ENCODE results near the gene ZNF628.

Gene ZNF628

GRCh38 chr19:55497763-55498162 lies 21.3 kb downstream of the ZNF628 start:
- no peak overlapping the region for H3K4me2 ChIP-seq (ENCODE audit: low read length)
- no peak overlapping the region for H3K23ac ChIP-seq (ENCODE audit: low read length)
- no peaks in the 10 kb centered on the region for H3K27me3 ChIP-seq (ENCODE audit: insufficient read depth, low read length)
- H3K27ac ChIP-seq (ENCODE audit: low read depth, low read length): no peak overlapping the region
- WGBS (ENCODE audit: extremely low coverage, insufficient coverage, insufficient read length): no CpG with 5 or more reads among the region's 13 CpGs
- no peaks in the 10 kb centered on the region for H3K9me3 ChIP-seq (ENCODE audit: insufficient read depth, low read depth, low read length)
- H3K18ac ChIP-seq (ENCODE audit: low read length): no peak overlapping the region
- H3K36me3 ChIP-seq (ENCODE audit: control insufficient read depth in 1 of 2, insufficient read depth in 2 of 2, low read length in 2 of 2): peaks cover 25 to 34% of the 10 kb centered on the region in 2 experiments
- no peak overlapping the region for H3K4me3 ChIP-seq (ENCODE audit: low read depth, low read length)
- no peak overlapping the region for H3K4ac ChIP-seq (ENCODE audit: low read depth, low read length)
- H3K14ac ChIP-seq (ENCODE audit: low read length): no peak overlapping the region
- H2BK120ac ChIP-seq (ENCODE audit: insufficient read depth, low read length, poor library complexity): no peak overlapping the region
- H4K12ac ChIP-seq (ENCODE audit: low read depth, low read length): no peak overlapping the region
- peaks cover 11 to 12% of the 10 kb centered on the region in 2 experiments for H3K4me1 ChIP-seq (ENCODE audit: control insufficient read depth in 1 of 2, insufficient read depth in 2 of 2, low read length in 2 of 2)
- H4K8ac ChIP-seq (ENCODE audit: low read depth, low read length): no peak overlapping the region
- H2AK5ac ChIP-seq (ENCODE audit: low read length): no peak overlapping the region
- H2BK12ac ChIP-seq (ENCODE audit: low read length): no peak overlapping the region
- H4K91ac ChIP-seq (ENCODE audit: low read depth, low read length): no peak overlapping the region
- no peak overlapping the region for H2BK5ac ChIP-seq (ENCODE audit: low read depth, low read length, poor library complexity)
- DNase-seq: no peak
- no peak overlapping the region for H2AFZ ChIP-seq (ENCODE audit: insufficient read depth, low read length, poor library complexity)
- H3K79me2 ChIP-seq (ENCODE audit: control insufficient read depth, insufficient read depth, low read length, poor library complexity): no peaks in the 10 kb centered on the region
- H3K79me1 ChIP-seq (ENCODE audit: low read length): no peaks in the 10 kb centered on the region
- H3K9ac ChIP-seq (ENCODE audit: low read length): no peak overlapping the region

- Histone ChIP-seq H3K4me3 (ENCODE audit: low read depth, low read length) (no peak overlapping the region), H3K79me2 (ENCODE audit: control insufficient read depth, insufficient read depth, low read length, poor library complexity) (no peaks in the 10 kb centered on the region), H3K79me1 (ENCODE audit: low read length) (no peaks in the 10 kb centered on the region), H2AFZ (ENCODE audit: insufficient read depth, low read length, poor library complexity) (no peak overlapping the region), H2BK5ac (ENCODE audit: low read depth, low read length, poor library complexity) (no peak overlapping the region), H3K4me1 (ENCODE audit: control insufficient read depth in 1 of 2, insufficient read depth in 2 of 2, low read length in 2 of 2) (peaks cover 7 to 8% of the 10 kb centered on the region in 2 experiments), H3K9ac (ENCODE audit: low read length) (no peak overlapping the region), H2BK120ac (ENCODE audit: insufficient read depth, low read length, poor library complexity) (no peak overlapping the region), H2BK12ac (ENCODE audit: low read length) (no peak overlapping the region), H3K9me3 (ENCODE audit: insufficient read depth, low read depth, low read length) (peaks cover under 1% of the 10 kb centered on the region), H3K4ac (ENCODE audit: low read depth, low read length) (no peak overlapping the region), H3K27ac (ENCODE audit: low read depth, low read length) (no peak overlapping the region), H4K12ac (ENCODE audit: low read depth, low read length) (no peak overlapping the region), H2AK5ac (ENCODE audit: low read length) (no peak overlapping the region), H3K23ac (ENCODE audit: low read length) (no peak overlapping the region), H4K8ac (ENCODE audit: low read depth, low read length) (no peak overlapping the region), H4K91ac (ENCODE audit: low read depth, low read length) (no peak overlapping the region), H3K14ac (ENCODE audit: low read length) (no peak overlapping the region), H3K27me3 (ENCODE audit: insufficient read depth, low read length) (no peaks in the 10 kb centered on the region), H3K18ac (ENCODE audit: low read length) (no peak overlapping the region), H3K4me2 (ENCODE audit: low read length) (no peak overlapping the region), H3K36me3 (ENCODE audit: control insufficient read depth in 1 of 2, insufficient read depth in 2 of 2, low read length in 2 of 2) (peaks cover 27 to 36% of the 10 kb centered on the region in 2 experiments)
- no CpG with 5 or more reads among the region's 2 CpGs for WGBS (ENCODE audit: extremely low coverage, insufficient coverage, insufficient read length)
- no peak for DNase-seq
These were observed 21.9 kb downstream of the ZNF628 start for GRCh38 chr19:55498246-55498840.

DNA sequence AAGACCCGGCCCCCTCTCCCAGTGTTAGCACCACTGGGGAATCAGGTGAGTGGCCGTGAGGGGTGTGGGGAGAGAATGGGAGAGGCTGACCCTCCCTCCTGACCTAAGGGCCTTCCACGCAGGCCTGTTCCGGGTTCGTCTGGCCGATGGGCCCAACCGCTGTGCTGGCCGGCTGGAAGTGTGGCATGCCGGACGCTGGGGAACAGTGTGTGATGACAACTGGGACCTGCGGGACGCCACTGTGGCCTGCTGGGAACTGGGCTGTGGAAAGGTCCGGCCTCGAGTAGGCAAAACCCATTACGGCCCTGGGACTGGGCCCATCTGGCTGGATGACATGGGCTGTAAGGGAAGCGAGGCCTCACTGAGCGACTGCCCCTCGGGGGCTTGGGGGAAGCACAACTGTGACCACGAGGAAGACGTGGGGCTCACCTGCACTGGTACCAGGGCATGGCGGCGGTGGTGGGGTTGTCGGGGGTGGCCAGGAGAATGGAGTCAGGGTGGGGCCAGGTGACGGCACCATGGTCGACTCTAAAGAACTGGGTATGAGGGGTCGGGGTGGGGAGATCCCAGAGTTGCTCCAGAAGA lies 24.0 kb downstream of the ZNF628 start:
- H3K4ac ChIP-seq (ENCODE audit: low read depth, low read length): no peak overlapping the region
- H3K18ac ChIP-seq (ENCODE audit: low read length): no peak overlapping the region
- peaks cover 0 to 7% of the 10 kb centered on the region in 2 experiments for H3K4me1 ChIP-seq (ENCODE audit: control insufficient read depth in 1 of 2, insufficient read depth in 2 of 2, low read length in 2 of 2)
- H4K12ac ChIP-seq (ENCODE audit: low read depth, low read length): no peak overlapping the region
- H3K27ac ChIP-seq (ENCODE audit: low read depth, low read length): no peak overlapping the region
- no peak overlapping the region for H4K91ac ChIP-seq (ENCODE audit: low read depth, low read length)
- no peak overlapping the region for H4K8ac ChIP-seq (ENCODE audit: low read depth, low read length)
- H3K4me2 ChIP-seq (ENCODE audit: low read length): no peak overlapping the region
- no peak overlapping the region for H2BK5ac ChIP-seq (ENCODE audit: low read depth, low read length, poor library complexity)
- no peak overlapping the region for H2AFZ ChIP-seq (ENCODE audit: insufficient read depth, low read length, poor library complexity)
- H3K36me3 ChIP-seq (ENCODE audit: control insufficient read depth in 1 of 2, insufficient read depth in 2 of 2, low read length in 2 of 2): peaks cover 25 to 29% of the 10 kb centered on the region in 2 experiments
- WGBS (ENCODE audit: extremely low coverage, insufficient coverage, insufficient read length): no CpG with 5 or more reads among the region's 26 CpGs
- no peak overlapping the region for H3K9ac ChIP-seq (ENCODE audit: low read length)
- no peak overlapping the region for H2BK12ac ChIP-seq (ENCODE audit: low read length)
- no peak overlapping the region for H2BK120ac ChIP-seq (ENCODE audit: insufficient read depth, low read length, poor library complexity)
- H3K23ac ChIP-seq (ENCODE audit: low read length): no peak overlapping the region
- no peak overlapping the region for H3K14ac ChIP-seq (ENCODE audit: low read length)
- no peak overlapping the region for H3K4me3 ChIP-seq (ENCODE audit: low read depth, low read length)
- peaks cover 3% of the 10 kb centered on the region for H3K9me3 ChIP-seq (ENCODE audit: insufficient read depth, low read depth, low read length)
- DNase-seq: no peak
- peaks cover 2% of the 10 kb centered on the region for H3K27me3 ChIP-seq (ENCODE audit: insufficient read depth, low read length)
- no peaks in the 10 kb centered on the region for H3K79me1 ChIP-seq (ENCODE audit: low read length)
- no peaks in the 10 kb centered on the region for H3K79me2 ChIP-seq (ENCODE audit: control insufficient read depth, insufficient read depth, low read length, poor library complexity)
- no peak overlapping the region for H2AK5ac ChIP-seq (ENCODE audit: low read length)

DNA sequence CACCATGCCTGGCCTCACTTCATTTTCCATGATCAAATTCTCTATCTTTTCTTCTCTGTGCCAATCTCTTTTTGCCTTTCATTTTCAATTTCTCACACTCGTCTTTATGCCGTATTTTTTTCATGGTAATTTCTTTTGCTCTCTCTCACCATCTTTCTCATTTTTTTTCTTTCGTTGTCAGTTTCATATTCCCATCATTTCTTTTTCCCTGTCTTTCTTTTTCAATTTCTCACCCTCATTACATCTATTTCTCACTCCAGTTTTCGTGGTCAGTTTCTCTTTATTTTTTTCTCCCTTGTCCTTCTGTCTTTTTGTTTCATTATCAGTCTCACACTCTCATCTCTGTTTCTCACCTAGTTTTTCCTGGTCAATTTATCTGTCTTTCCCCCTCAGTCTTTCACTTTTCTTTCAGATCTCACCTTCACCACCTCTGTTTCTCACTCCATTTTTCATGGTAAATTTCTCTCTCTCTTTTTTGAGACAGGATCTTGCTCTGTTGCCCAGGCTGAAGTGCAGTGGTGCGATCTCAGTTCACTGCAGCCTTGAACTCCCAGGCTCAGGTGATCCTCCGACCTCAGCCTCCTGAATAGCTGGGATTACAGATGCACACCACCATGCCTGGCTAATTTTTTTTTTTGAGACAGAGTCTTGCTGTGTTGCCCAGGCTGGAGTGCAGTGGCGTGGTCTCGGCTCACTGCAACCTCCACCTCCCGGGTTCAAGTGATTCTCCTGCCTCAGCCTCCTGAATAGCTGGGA lies 26.0 kb downstream of the ZNF628 start:
- H4K8ac ChIP-seq (ENCODE audit: low read depth, low read length): no peak overlapping the region
- H3K23ac ChIP-seq (ENCODE audit: low read length): no peak overlapping the region
- H2BK12ac ChIP-seq (ENCODE audit: low read length): no peak overlapping the region
- H3K27ac ChIP-seq (ENCODE audit: low read depth, low read length): no peak overlapping the region
- H4K12ac ChIP-seq (ENCODE audit: low read depth, low read length): no peak overlapping the region
- no peak overlapping the region for H3K14ac ChIP-seq (ENCODE audit: low read length)
- no peak overlapping the region for H2AFZ ChIP-seq (ENCODE audit: insufficient read depth, low read length, poor library complexity)
- H3K4me3 ChIP-seq (ENCODE audit: low read depth, low read length): no peak overlapping the region
- peaks cover 0 to 7% of the 10 kb centered on the region in 2 experiments for H3K4me1 ChIP-seq (ENCODE audit: control insufficient read depth in 1 of 2, insufficient read depth in 2 of 2, low read length in 2 of 2)
- no peaks in the 10 kb centered on the region for H3K79me1 ChIP-seq (ENCODE audit: low read length)
- H3K36me3 ChIP-seq (ENCODE audit: control insufficient read depth in 1 of 2, insufficient read depth in 2 of 2, low read length in 2 of 2): peaks cover 19 to 28% of the 10 kb centered on the region in 2 experiments
- H3K4ac ChIP-seq (ENCODE audit: low read depth, low read length): no peak overlapping the region
- DNase-seq: no peak
- H2BK120ac ChIP-seq (ENCODE audit: insufficient read depth, low read length, poor library complexity): no peak overlapping the region
- peaks cover 3% of the 10 kb centered on the region for H3K9me3 ChIP-seq (ENCODE audit: insufficient read depth, low read depth, low read length)
- H2BK5ac ChIP-seq (ENCODE audit: low read depth, low read length, poor library complexity): no peak overlapping the region
- H2AK5ac ChIP-seq (ENCODE audit: low read length): no peak overlapping the region
- no peak overlapping the region for H4K91ac ChIP-seq (ENCODE audit: low read depth, low read length)
- H3K4me2 ChIP-seq (ENCODE audit: low read length): no peak overlapping the region
- H3K9ac ChIP-seq (ENCODE audit: low read length): no peak overlapping the region
- 100% methylated on average over 1 of the region's 9 CpGs for WGBS (ENCODE audit: extremely low coverage, insufficient coverage, insufficient read length)
- H3K18ac ChIP-seq (ENCODE audit: low read length): no peak overlapping the region
- peaks cover 2% of the 10 kb centered on the region for H3K27me3 ChIP-seq (ENCODE audit: insufficient read depth, low read length)
- H3K79me2 ChIP-seq (ENCODE audit: control insufficient read depth, insufficient read depth, low read length, poor library complexity): no peaks in the 10 kb centered on the region
